Measurements from ENCODE around the gene ID3.

The ID3 gene

GRCh38 chr1:23559136-23559984, at the start of gene ID3:
Gene ID3 (minus strand): TSS chr1:23559501. CDS start chr1:23559426, 75 bp downstream.
- DNase-seq = peak; percentile 100

- DNase-seq = no peak
Measured at GRCh38 chr1:23607944-23608343, 48.6 kb upstream of the ID3 start.

- no peak for DNase-seq
Measured at GRCh38 chr1:23601968-23602876, 42.9 kb upstream of the ID3 start.

GRCh38 chr1:23601135-23601967, 42.0 kb upstream of the ID3 start:
- no peak for DNase-seq

DNA sequence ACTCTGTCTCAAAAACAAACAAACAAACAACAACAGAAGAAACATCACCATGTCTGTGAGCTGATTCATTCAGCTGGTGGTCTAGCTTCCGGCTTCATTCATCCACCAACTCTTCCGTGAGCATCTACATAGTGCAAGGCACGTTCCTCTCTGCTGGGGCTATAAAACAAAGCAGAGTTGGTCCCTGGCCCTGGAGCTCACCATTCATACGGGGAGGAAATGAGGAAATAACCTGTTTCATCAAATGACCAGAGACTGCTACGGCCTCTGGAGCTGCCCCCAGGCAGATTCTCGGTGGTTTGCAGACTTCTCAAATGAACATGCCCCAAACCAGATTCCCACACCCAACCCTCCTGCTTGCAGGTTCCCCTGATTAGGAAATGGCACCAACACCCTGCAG, 41.0 kb upstream of the ID3 start:
- no peak for DNase-seq

DNA sequence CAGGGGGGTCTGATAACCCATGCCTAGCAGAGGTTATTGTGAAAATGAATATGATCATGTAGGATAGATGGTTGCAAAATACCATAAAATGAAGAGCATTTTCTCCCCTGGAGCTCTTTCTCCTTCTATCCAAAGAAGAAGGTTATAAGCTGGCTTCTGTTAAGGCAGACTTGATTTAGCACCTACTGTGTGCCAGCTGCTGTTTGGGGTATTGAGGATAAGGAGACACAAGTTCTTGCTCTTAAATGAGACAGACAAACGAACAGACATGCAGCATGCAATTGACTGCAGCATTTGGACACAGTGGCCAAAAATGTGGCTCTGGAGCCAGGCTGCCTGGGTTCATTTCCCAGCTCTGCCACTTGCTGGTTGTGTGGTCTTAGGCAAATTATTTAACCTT, 39.8 kb upstream of the ID3 start:
- DNase-seq = no peak

DNA sequence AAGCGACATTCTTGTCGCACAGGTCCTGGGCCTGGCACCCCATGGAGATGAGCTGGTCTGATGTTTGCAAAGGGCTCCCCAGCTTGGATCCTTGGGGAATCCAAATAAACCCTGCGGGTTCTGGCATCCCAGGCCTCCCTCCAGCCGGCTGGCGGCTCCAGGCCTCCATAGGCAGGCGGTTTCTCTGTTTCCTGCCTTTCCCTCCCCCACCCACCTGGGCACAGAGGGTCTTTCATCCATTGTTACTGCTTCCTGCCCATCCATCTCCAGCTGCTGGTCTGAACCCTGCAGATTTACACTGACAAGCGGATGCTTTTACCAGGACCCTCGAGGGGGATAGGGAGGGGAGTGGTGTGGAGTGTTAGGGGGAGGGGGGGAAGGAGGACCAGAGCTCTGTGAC, 39.1 kb upstream of the ID3 start:
- DNase-seq = no peak

- no peak for DNase-seq
Measured at GRCh38 chr1:23597635-23598388, 38.5 kb upstream of the ID3 start.

DNA sequence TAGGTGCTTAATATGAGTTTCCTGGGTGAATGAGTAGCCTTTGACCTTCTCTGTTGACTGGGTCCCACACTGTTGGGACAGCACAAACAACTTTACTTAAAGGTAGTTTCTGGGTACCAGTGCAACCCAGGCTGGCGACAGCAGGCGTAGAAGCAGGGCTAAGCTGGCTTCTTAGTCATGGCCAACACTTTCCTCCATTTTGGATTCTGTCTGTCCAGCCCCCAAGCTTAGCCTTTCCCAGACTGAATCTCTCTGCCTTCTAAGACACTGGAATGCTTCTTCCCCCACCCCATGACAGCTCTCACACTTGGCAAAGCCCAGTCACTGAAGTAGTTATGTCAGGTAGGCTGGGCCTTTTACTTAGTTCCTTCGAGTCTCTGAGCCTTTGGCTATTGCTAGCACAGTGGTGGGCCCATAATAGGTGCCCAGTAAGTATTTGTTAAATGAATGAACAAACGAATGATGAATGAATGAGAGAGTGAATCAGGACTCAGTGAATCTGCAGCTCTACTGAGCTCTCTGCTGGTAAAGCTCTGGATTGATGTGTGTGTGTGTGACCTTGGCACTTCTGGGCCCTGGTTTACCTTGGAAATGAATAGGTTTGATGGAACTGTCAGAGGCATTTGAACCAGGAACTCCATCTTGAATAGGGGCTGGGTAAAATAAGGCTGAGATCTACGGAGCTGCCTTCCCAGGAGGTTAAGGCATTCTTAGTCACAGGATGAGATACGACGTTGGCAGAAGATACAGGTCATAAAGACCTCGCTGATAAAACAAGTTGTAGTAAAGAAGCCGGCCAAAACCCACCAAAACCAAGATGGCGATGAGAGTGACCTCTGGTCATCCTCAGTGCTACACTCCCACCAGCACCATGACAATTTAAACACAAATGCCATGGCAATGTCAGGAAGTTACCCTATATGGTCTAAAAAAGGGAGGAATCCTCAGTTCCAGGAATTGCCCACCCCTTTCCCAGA, 37.4 kb upstream of the ID3 start:
- peak; percentile 40 for DNase-seq

DNA sequence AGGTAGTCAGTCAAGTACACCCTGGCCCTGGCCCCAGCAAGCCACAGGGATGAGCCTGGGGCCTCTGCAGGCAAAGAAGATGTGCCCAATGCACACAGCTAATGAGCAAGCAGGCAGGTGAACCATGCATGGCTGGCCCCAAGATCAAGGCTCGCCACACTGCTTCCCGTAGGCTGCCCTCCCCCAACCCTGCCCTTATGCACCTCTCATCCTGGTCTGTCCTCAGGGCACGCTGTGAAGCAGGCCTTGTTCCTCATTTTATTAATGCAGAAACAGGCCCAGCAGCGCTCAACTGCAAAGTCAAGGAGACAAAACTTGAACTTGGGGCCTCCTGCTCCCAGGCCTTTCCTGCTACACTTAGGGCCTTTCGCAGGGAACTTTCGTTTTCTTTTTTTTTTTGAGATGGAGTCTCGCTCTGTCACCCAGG, 35.6 kb upstream of the ID3 start:
- no peak for DNase-seq

- DNase-seq = no peak
Measured at GRCh38 chr1:23594149-23594907, 35.0 kb upstream of the ID3 start.

DNA sequence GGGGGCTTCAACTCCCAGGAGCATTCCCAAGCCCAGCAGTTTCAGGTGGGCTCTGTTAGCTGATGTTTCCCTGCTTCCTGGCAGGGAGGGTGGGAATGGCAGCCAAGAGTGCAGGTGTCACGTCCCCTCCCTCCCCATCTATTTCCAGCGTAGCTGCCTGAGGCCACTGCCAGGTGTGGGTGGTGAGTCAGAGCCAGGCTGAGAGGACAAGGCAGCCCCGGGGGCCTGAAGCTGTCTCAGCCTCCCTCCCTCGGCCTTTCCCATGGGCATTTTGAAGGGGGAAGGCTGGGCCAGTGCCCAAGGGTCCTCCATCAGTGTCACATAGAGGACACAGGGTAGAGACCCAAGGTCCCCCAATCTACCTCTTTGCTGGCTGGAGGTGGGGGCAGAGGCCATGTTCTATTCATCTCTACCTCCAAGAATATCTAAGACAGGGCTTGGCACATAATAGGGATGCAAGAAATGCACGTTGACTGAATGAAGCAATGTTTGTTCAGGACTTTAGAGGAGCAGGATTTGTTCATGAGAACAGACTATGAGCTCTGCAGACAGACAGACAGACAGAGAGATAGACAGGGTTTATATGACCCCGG, 34.4 kb upstream of the ID3 start:
- no peak for DNase-seq

DNA sequence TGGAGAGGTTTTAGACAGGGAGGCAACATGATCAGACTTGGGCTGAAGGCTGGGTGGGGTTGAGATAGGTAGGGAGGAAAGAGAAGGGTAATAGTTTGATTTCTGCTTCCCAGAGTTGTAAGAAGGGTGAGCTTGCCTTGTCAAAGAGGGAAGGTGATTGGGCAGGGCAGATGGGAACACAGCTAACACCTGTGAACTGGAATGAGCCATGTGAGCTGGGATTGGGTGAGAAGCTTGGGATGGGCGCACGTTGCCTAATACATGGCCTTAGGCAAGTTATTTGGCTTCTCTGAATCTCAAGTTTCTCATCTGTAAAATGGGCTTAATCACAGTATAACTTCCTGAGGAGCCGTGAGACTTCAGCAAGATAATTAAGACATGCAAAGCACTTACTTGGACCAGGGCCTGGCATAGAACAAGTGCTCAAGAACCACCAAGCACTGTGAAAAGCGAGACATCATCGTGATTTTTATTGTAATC, 33.8 kb upstream of the ID3 start:
- no peak for DNase-seq

GRCh38 chr1:23592209-23592892, 33.0 kb upstream of the ID3 start:
- no peak for DNase-seq

DNA sequence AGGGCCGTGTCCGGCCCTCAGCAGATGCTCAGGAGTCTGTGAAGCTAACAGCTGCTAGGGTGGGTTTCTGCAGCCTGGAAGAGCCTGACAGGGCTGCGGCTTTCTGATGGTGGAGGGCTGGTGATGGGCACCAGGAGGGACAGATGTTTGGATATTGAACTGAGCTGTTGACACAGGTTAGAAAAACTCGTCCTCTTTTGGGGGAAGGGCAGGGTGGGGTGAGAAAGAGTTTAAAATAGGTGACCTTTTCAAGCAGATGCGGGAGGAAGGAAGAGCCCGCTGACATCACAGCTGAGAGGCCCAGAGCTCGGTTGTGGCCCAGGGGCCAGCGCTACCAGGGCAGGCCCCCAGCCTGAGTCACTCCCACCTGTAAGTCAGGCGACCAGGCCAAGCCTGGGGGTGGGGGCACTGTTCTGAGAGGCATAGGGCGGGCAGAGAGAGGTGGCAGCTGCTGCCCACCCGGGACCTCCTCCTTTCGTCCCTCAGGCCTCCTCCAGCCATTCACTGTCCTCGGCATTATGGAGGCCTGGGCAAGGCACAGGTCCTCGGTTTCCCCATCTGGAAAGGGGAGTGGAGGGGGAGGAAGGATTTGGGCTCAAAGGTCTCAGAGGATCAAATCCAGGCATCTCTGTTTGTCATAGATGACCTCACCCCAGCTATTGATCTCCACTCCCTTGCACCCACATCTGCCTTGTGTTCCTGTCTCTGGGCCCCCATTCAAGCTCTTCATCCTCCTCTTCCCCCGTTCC, 32.3 kb upstream of the ID3 start:
- DNase-seq = no peak

DNA sequence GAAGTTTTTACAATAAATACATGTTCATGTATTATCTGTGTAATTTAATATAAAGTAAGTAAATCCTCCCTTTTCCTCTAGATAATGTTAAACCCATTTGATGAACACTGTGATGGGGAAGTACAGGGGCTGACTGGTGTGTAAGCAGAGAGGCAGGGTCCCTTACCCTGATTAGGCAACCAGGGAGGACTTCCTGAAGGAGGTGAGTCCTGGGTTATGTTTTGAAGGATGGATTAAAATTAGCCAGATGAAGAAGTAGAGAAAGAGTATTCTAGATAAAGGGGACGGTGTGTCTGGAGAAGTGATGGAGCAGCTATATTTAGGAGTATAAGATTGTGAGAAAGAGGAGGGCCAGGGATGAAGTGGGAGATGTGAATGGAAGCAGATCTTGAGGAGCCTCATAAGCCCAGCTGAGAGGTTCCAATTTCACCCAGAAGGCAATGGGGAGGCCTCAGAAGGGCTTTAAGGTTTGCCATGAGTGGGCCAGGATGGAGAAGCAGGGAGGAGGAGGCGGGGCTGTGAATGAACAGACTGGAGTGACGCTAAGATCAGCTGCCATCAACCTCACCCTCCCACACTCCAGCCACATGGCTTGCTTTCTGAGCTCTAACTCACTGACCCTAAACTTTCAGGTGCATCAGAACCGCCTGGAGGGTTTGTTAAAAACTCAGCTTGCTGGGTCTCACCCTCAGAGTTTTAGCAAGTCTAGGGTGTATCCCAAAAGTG, 30.9 kb upstream of the ID3 start:
- DNase-seq = no peak

GRCh38 chr1:23589585-23589986, 30.3 kb upstream of the ID3 start:
- DNase-seq = no peak
